Airway epithelial cell (primary cell): ENCODE measurements around the gene GOLGA6L2. TPM values are rescaled to one million over a fixed set of nuclear protein-coding genes. Genes with fewer than 3 reads are reported as not detected.

ENCODE experiments used
- total RNA-seq: library from RNA; depleted of rRNA; stranded (reverse); fragments of >200 nt; gene quantifications from 2 replicates; pipeline ENCODE4 v1.2.3, GENCODE V29; 2015

GOLGA6L2 gene
- total RNA-seq: not detected in 2 replicates

GRCh38 chr15:23447107-23447500 is at the start of gene GOLGA6L2:
TSS of gene GOLGA6L2 (minus strand) at chr15:23447243. CDS start at chr15:23447181, 62 bp downstream.

Other genes starting within 250 kb of the GOLGA6L2 start
- not detected in 2 replicates for gene GOLGA6L26, start 113.0 kb downstream of the GOLGA6L2 start, total RNA-seq
- not detected in 2 replicates for gene GOLGA8S, start 92.5 kb downstream of the GOLGA6L2 start, total RNA-seq
- 0.07 and 0.14 TPM in 2 replicates for gene MKRN3, start 118.4 kb upstream of the GOLGA6L2 start, total RNA-seq
- gene MAGEL2, start 200.6 kb upstream of the GOLGA6L2 start, total RNA-seq: not detected in 2 replicates
- 59.8 and 62.1 TPM in 2 replicates for gene NDN, start 240.1 kb upstream of the GOLGA6L2 start, total RNA-seq